Measurements from ENCODE around the gene KCNJ3.

GRCh38 chr2:154771664-154772284, 73.3 kb downstream of the KCNJ3 start:
- TF ChIP-seq CTCF (IDR thresholded peaks at IDR 0.05) (no peak), ZBTB21 (CRISPR knock-in tag; IDR thresholded peaks at IDR 0.05; ENCODE audit: borderline replicate concordance) (no peak), CREM (CRISPR knock-in tag; IDR thresholded peaks at IDR 0.05) (no peak), GRHL2 (CRISPR knock-in tag; IDR thresholded peaks at IDR 0.05; ENCODE audit: insufficient replicate concordance, severe bottlenecking) (no peak), ZNF671 (CRISPR knock-in tag; IDR thresholded peaks at IDR 0.05) (no peak), ZNF263 (CRISPR knock-in tag; IDR thresholded peaks at IDR 0.05; ENCODE audit: low read depth) (no peak)
- TF ChIP-seq, protein P1, sequence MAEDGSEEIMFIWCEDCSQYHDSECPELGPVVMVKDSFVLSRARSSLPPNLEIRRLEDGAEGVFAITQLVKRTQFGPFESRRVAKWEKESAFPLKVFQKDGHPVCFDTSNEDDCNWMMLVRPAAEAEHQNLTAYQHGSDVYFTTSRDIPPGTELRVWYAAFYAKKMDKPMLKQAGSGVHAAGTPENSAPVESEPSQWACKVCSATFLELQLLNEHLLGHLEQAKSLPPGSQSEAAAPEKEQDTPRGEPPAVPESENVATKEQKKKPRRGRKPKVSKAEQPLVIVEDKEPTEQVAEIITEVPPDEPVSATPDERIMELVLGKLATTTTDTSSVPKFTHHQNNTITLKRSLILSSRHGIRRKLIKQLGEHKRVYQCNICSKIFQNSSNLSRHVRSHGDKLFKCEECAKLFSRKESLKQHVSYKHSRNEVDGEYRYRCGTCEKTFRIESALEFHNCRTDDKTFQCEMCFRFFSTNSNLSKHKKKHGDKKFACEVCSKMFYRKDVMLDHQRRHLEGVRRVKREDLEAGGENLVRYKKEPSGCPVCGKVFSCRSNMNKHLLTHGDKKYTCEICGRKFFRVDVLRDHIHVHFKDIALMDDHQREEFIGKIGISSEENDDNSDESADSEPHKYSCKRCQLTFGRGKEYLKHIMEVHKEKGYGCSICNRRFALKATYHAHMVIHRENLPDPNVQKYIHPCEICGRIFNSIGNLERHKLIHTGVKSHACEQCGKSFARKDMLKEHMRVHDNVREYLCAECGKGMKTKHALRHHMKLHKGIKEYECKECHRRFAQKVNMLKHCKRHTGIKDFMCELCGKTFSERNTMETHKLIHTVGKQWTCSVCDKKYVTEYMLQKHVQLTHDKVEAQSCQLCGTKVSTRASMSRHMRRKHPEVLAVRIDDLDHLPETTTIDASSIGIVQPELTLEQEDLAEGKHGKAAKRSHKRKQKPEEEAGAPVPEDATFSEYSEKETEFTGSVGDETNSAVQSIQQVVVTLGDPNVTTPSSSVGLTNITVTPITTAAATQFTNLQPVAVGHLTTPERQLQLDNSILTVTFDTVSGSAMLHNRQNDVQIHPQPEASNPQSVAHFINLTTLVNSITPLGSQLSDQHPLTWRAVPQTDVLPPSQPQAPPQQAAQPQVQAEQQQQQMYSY (CRISPR knock-in tag; IDR thresholded peaks at IDR 0.05), result no peak
- TF ChIP-seq, protein P2, sequence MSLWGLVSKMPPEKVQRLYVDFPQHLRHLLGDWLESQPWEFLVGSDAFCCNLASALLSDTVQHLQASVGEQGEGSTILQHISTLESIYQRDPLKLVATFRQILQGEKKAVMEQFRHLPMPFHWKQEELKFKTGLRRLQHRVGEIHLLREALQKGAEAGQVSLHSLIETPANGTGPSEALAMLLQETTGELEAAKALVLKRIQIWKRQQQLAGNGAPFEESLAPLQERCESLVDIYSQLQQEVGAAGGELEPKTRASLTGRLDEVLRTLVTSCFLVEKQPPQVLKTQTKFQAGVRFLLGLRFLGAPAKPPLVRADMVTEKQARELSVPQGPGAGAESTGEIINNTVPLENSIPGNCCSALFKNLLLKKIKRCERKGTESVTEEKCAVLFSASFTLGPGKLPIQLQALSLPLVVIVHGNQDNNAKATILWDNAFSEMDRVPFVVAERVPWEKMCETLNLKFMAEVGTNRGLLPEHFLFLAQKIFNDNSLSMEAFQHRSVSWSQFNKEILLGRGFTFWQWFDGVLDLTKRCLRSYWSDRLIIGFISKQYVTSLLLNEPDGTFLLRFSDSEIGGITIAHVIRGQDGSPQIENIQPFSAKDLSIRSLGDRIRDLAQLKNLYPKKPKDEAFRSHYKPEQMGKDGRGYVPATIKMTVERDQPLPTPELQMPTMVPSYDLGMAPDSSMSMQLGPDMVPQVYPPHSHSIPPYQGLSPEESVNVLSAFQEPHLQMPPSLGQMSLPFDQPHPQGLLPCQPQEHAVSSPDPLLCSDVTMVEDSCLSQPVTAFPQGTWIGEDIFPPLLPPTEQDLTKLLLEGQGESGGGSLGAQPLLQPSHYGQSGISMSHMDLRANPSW (CRISPR knock-in tag; conservative IDR thresholded peaks at IDR 0.05; ENCODE audit: low read depth), result no peak

Data from WTC11 (cell line).